Esophagus squamous epithelium (tissue), 5 donors: Measurements from ENCODE around the gene SEMA5A. TPM values are rescaled to one million over a fixed set of nuclear protein-coding genes. Genes with fewer than 3 reads are reported as not detected.

Source experiments
- DNase-seq: peaks from one replicate; lab custom pipeline; 2025; lab: John Stamatoyannopoulos, UW
- H3K27ac ChIP-seq, 4 donors: fragments of 200-600 bp; sonication (generic); one replicate each; pipeline ENCODE4 v1.5.1; 2016 to 2019; ENCODE audit warnings: mild to moderate bottlenecking in 1 of 4
- H3K27me3 ChIP-seq, 4 donors: fragments of 200-600 bp; sonication (generic); 1 replicate in 3 of 4; 2 replicates in 1 of 4; pipeline versions ENCODE4 v1.5.1 to v1.6.0; 2017 to 2021; ENCODE audit warnings: antibody characterized with exemption in 1 of 4
- H3K36me3 ChIP-seq, 3 donors: fragments of 200-600 bp; sonication (generic); one replicate each; pipeline ENCODE4 v1.5.1; 2016 to 2019
- H3K4me1 ChIP-seq, 3 donors: fragments of 200-600 bp; sonication (generic); one replicate each; pipeline ENCODE4 v1.5.1; 2017 to 2019
- H3K4me3 ChIP-seq, 4 donors: fragments of 200-600 bp; sonication (generic); 1 replicate in 3 of 4; 2 replicates in 1 of 4; pipeline ENCODE4 v1.5.1; 2016 to 2019; ENCODE audit warnings: mild to moderate bottlenecking in 2 of 4, moderate library complexity in 1 of 4
- H3K9me3 ChIP-seq, 3 donors: fragments of 200-600 bp; sonication (generic); one replicate each; pipeline ENCODE4 v1.5.1; 2016 to 2019
- POLR2A ChIP-seq, 4 donors: fragments of 450-650 bp; IDR thresholded peaks; one replicate each; pipeline ENCODE4 v1.6.1; 2017; ENCODE audit warnings: antibody characterized with exemption in 4 of 4, mild to moderate bottlenecking in 4 of 4, moderate library complexity in 3 of 4
- WGBS, 2 donors: methylation state at CpG; one replicate each; pipeline ENCODE4 v1.1.5; 2018; 5-methylcytosine and 5-hydroxymethylcytosine counted together
- intact Hi-C: fragments of 100-400 bp; cut with DNase I; formaldehyde crosslinking; loops from one replicate; pipeline ENCODE4 v1.15.0; 2022
- total RNA-seq, 4 donors: library from RNA; depleted of rRNA; stranded (reverse); fragments of >200 nt; gene quantifications; one replicate each; pipeline ENCODE4 v1.1.0, GENCODE V29; 2016
- TF ChIP-seq, protein P1 (sequence below), 6 experiments: fragments of 450-650 bp in 4 of 6; fragments of 200-600 bp in 2 of 6; sonication (generic) in 2 of 6; IDR thresholded peaks; one replicate each; pipeline ENCODE4 v1.5.1; 2016 to 2019; ENCODE audit warnings: antibody characterized with exemption in 6 of 6, mild to moderate bottlenecking in 4 of 6, moderate library complexity in 4 of 6
- donor health status: DM: yes; HTN: yes; CAD: no.

The SEMA5A gene
- total RNA-seq, 4 donors from 2014 or later = 3.9 to 9.4 (median 8.4) TPM

DNA sequence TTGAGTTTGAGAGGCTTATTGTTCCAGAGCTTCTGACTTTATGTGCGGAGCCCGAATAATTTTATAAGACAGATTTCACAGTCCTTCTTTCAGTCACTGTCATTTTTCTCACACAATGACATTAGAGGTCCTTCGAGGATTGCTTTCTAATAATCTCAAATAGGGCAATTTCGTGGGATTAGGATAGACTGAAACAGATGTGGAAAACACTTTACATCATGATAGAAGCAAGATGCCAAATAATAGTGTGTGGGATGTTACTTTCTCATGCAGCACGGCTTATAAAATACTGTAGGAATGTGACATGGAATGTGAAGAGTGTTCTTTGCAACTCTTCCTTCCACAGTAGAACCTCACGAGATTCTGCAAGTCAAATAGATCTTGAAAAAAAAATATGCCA, 451.3 kb downstream of the SEMA5A start:
- intact Hi-C loops = no loop called here
- H3K36me3 ChIP-seq = no peaks in the 10 kb centered on the region
- WGBS, 2 donors = 73 to 79% methylated on average over 6 of the region's 6 CpGs
- TF ChIP-seq, protein P1, sequence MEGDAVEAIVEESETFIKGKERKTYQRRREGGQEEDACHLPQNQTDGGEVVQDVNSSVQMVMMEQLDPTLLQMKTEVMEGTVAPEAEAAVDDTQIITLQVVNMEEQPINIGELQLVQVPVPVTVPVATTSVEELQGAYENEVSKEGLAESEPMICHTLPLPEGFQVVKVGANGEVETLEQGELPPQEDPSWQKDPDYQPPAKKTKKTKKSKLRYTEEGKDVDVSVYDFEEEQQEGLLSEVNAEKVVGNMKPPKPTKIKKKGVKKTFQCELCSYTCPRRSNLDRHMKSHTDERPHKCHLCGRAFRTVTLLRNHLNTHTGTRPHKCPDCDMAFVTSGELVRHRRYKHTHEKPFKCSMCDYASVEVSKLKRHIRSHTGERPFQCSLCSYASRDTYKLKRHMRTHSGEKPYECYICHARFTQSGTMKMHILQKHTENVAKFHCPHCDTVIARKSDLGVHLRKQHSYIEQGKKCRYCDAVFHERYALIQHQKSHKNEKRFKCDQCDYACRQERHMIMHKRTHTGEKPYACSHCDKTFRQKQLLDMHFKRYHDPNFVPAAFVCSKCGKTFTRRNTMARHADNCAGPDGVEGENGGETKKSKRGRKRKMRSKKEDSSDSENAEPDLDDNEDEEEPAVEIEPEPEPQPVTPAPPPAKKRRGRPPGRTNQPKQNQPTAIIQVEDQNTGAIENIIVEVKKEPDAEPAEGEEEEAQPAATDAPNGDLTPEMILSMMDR (IDR thresholded peaks at IDR 0.05) = no peak
- no peak for TF ChIP-seq POLR2A (IDR thresholded peaks at IDR 0.05)
- H3K27ac ChIP-seq = no peak overlapping the region
- H3K9me3 ChIP-seq = no peaks in the 10 kb centered on the region
- H3K27me3 ChIP-seq = no peaks in the 10 kb centered on the region
- H3K4me1 ChIP-seq = no peaks in the 10 kb centered on the region
- DNase-seq = no peak
- H3K4me3 ChIP-seq = no peak overlapping the region

DNA sequence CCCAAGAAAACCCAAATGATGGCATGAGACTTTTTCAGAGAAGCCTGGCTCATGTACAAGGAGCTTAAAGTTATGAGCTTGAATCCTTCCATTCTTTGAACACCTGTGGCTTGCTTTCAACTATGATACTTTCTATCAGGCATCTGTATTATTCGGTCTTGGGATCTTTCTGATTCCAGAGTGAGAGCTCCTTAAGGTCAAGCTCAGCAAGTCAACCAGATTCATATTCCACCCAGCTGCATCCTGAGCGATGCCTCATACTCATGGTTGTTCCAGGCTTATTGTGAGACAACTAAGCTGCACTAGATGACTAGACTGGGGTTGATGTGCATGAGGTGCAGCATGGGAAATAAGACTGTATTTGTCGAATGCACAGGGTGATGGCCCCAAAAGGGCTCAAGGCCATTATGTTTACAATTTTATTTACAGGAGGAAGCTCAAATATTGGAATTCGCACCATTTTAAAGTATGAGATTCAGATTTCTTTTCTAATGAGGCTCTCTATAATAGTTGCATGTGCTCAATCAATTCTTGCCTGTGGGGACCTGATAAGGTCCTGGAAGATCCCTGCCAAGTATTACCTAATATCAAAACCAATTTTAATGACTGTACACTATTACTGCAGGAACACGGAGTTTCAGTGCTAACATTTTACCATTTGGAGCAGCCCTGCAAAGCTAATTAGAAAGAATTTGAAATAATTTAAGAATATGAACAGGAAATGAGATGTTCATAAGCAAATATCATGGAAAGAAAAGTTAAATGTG, 453.8 kb downstream of the SEMA5A start:
- WGBS, 2 donors = 86 to 87% methylated on average over 5 of the region's 5 CpGs
- intact Hi-C loops = no loop called here

DNA sequence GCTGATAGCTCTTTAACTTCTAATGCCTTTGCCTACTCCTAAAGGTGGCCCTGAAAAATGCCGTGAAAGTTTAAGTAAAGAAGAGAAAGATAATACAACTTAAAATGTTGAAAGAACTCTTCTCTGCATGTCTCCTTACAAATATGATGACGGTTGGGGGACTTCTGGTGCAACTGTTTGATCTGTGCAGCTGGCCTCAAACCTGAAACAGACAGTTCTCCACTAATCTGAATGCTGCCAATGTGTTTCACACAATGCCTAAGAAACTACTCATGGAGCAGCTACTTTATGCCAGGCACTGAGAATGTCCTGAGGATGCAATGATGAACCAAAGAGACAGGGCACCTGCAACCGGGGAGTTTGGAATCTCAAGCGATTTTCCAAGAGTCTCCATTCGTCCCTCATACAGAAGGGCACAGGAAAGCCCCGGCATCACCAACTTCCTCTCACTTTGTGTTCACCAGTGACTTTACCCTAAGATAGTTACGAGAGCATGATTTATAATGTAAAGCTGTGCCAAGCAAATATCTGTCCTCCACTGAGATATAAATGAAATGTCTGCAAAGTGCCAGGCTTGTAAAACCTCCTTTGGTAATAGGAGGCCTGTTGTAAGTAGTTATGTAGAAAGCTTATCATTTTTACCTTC, 455.4 kb downstream of the SEMA5A start:
- WGBS, 2 donors = 65 to 85% methylated on average over 7 of the region's 7 CpGs
- DNase-seq = no peak
- Histone ChIP-seq H3K4me3 (no peak overlapping the region), H3K9me3 (no peaks in the 10 kb centered on the region), H3K27me3 (no peaks in the 10 kb centered on the region), H3K27ac (no peak overlapping the region), H3K4me1 (no peaks in the 10 kb centered on the region), H3K36me3 (no peaks in the 10 kb centered on the region)
- intact Hi-C loops = no loop called here
- TF ChIP-seq POLR2A (IDR thresholded peaks at IDR 0.05) = no peak
- TF ChIP-seq, protein P1 (IDR thresholded peaks at IDR 0.05) = no peak

More for the DNA sequence above, 453.8 kb downstream of the SEMA5A start:
- TF ChIP-seq, protein P1 (IDR thresholded peaks at IDR 0.05) = no peak
- no peak for TF ChIP-seq POLR2A (IDR thresholded peaks at IDR 0.05)
- Histone ChIP-seq H3K4me3 (no peak overlapping the region), H3K36me3 (no peaks in the 10 kb centered on the region), H3K9me3 (no peaks in the 10 kb centered on the region), H3K4me1 (no peaks in the 10 kb centered on the region), H3K27ac (no peak overlapping the region), H3K27me3 (no peaks in the 10 kb centered on the region)
- DNase-seq = no peak

DNA sequence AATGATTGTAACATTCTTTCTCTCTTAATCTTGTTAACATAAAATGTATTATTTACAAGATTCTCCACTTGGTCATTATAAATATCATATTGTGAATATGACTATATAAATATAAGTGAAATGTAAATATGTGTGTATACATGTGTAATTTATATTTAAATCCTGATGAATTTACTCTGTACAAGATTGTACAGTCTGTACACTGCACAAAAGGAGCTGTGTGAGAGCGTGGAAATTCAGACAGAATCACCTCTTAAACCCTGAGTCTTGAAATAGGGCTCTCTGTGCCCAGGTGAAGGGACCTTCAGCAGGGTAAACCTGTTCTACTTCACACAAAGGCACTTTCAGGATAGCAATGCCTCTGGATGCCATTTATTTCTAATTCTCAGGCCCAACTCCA, 456.0 kb downstream of the SEMA5A start:
- 56 to 91% methylated on average over 1 of the region's 1 CpG for WGBS, 2 donors
- Histone ChIP-seq H3K4me3 (no peak overlapping the region), H3K27ac (no peak overlapping the region), H3K27me3 (no peaks in the 10 kb centered on the region), H3K36me3 (no peaks in the 10 kb centered on the region), H3K4me1 (no peaks in the 10 kb centered on the region), H3K9me3 (no peaks in the 10 kb centered on the region)
- DNase-seq = no peak
- intact Hi-C loops = no loop called here
- TF ChIP-seq, protein P1 (IDR thresholded peaks at IDR 0.05) = no peak
- TF ChIP-seq POLR2A (IDR thresholded peaks at IDR 0.05) = no peak

DNA sequence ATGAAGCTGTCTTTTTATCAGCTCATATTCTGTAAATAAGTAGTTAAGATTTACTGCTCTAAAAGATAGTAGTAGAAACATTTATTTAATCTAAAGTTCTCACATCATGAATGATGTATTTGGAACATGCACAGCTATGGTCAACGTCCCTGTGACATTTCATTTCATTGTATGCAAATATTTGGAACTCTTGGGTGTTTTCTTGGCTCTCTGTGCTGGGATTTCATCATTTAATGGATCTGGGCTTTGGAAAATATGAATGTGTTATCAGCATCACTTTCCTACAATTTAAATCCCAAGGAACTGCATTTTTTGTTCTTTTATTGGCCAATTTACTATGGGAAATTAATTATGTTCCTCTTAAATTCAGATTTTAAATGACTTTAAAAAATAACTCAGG, 462.9 kb downstream of the SEMA5A start:
- DNase-seq = no peak
- Histone ChIP-seq H3K27me3 (no peaks in the 10 kb centered on the region), H3K9me3 (no peaks in the 10 kb centered on the region), H3K27ac (no peak overlapping the region), H3K36me3 (no peaks in the 10 kb centered on the region), H3K4me1 (no peaks in the 10 kb centered on the region), H3K4me3 (no peak overlapping the region)
- intact Hi-C loops = no loop called here
- 10 to 26% methylated on average over 1 of the region's 1 CpG for WGBS, 2 donors
- no peak for TF ChIP-seq POLR2A (IDR thresholded peaks at IDR 0.05)
- TF ChIP-seq, protein P1 (IDR thresholded peaks at IDR 0.05) = no peak
